GM04503 (cell line): ENCODE data around the gene ZNF609.
"Not testable (repeated sequence)": the region's sequence is repeated elsewhere in the genome, so short reads cannot be mapped to it uniquely, and the experiment has no call there.

Experiments used
- DNase-seq: peaks from one replicate; pipeline ENCODE4 v3.0.0-alpha.2; 2012; ENCODE audit warnings: low read depth

Gene ZNF609

GRCh38 chr15:64622410-64623260 lies 162.3 kb downstream of the ZNF609 start:
- no peak for DNase-seq

DNA sequence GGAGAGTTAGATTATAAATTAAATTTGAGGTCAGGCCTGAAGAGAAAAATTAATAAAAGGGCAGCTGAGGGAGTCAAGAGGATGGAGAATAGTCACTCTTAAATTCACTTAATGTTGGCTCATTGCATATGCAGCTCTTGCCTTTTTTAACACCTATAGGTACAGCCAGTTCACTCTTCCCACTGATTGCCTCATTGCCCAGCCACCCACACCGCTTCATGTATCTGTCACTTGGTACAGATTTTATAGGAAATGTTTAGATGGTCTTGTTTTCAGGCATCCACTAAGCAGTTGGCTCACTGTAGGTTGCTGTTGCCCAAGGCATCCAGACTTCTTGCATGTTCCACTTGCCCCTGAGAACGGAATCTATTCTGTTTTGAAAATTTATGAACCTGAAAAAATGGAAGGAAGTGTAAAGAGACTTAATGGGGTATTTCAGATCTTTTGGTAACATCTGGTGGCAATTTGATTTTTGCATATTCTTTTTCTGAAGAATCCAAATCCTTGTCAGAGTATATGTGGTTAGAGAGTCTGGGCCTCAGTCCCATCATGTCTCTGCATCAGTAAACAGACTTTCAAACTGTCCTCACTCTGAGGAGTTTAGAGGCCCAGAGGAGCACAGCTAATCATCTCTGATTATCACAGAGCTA lies 163.1 kb downstream of the ZNF609 start:
- peak; percentile 62 for DNase-seq

- DNase-seq = no peak
Measured at GRCh38 chr15:64624242-64624641, 163.9 kb downstream of the ZNF609 start.

DNA sequence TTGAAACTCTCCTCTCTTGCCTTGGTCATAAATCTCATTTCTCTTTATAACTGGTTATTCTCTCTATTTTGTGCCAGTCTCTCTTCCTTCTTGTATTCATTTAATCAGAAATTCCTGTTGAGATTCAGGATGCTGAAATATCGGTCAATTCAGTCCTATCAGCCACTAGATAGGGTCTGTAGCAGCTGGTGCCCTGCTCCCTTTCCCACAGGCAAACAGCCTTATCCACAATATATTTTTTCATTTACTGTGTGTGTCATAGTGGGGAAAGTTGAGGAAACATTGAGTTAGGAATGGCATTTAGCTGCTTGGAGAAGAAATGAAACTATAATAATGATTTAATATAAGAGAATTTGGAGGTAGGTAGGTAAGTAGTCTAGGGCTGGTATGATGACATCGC lies 168.7 kb downstream of the ZNF609 start:
- no peak for DNase-seq

GRCh38 chr15:64630396-64631107 lies 170.2 kb downstream of the ZNF609 start:
- DNase-seq = no peak

- DNase-seq = not testable (repeated sequence)
Measured at GRCh38 chr15:64632639-64633038, 172.3 kb downstream of the ZNF609 start.

DNA sequence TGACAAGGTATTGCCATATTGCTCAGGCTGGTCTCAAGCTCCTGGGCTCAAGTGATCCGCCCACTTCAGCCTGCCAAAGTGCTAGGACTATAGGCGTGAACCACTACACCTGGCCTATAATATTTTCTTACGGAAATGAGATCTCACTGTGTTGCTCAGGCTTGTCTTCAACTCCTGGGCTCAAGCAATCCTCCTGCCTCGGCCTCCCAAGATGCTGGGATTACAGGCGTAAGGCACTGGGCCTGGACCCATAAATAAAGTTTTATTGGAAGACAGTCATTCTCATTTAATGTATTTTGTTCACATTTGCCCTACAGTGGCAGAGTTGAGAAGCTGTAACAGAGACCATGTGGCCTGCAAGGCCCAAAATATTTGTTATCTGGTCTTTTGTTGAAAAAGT lies 173.0 kb downstream of the ZNF609 start:
- no peak for DNase-seq

DNA sequence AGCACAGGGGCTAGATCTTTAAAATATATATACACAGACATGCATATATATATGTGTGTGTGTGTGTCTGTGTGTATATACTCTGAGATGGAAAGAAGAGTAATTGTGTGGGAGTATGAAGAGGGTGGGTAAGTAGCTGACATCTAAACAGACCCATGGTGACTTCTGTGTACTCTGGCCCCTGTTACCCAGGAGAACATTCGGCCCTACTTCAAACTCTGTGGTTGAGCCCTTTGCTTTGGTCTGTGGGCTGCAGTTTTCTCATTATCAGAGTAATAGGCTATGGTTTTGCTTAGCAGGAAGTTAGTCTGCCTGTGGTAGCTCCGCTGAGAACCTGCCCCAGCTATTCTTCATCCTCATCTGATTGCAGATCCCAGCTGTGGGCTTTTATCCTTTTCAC lies 173.6 kb downstream of the ZNF609 start:
- DNase-seq = no peak

GRCh38 chr15:64634576-64635498 lies 174.5 kb downstream of the ZNF609 start:
- no peak for DNase-seq

- peak; percentile 27 for DNase-seq
Measured at GRCh38 chr15:64635499-64636495, 175.4 kb downstream of the ZNF609 start.

DNA sequence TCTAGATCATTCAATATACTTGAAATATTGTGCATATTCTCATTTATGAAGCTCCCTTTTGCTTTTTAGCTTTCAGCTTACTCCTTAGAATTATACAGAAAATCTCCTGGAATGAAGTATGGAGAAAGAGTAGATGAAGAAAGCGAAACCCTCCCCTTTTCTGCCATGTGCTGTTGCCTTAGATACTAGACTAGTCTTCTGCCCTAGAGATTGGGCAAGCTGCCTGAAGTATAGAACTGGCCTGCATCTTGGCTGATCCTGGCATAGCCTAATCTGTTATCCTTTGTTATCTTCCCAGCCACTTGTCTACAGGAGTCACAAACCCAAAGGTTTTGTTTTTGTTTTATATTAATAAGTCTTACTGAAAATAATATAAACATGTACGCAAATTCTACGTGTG lies 176.2 kb downstream of the ZNF609 start:
- DNase-seq = no peak

GRCh38 chr15:64637412-64637811 lies 177.0 kb downstream of the ZNF609 start:
- no peak for DNase-seq

DNA sequence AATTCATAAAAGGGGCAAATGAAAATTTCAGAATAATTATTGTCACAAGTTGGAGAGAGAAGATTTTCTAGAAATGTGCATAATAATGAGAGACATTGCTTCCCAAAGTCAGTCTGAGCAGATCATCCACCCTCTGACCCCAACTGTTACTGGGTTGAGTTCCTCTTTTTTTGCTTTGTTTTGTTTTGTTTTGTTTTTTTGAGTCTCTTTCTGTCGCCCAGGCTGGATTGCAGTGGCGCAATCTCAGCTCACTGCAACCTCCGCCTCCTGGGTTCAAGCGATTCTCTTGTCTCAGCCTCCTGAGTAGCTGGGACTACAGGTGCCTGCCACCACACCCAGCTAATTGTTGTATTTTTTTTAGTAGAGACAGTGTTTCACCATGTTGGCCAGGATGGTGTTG lies 179.4 kb downstream of the ZNF609 start:
- not testable (repeated sequence) for DNase-seq

DNA sequence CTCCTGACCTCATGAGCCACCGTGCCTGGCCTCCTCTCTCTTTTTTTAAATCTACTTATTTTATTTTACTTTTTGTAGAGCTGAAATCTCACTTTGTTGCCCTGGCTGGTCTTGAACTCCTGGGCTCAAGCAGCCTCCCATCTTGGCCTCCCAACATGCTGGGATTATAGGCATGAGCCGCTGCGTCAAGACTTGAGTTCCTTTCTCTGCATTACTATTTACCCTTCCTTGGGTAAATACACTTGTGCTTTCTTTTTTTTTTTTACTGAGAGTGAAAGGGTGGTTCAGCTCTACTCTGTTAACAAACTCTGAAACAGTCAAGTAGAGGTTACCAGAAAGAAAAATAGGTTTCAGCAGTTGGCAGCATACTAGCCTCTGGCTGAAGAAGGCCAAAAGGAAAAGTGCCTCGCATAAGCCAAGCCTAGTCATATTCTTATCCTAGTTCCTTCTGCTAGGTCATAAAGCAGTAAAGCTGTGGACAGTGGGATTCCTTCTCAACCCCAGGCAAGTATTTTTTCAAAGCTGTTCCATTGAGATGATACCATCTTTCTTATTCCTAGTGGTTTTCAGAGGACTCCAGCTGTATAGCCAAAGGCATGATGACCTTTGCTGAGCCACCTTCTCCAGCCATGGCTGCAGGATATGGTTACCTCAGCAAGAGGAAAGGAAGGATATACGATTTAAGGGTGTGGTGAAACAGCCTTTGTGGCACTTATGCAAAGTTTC lies 179.9 kb downstream of the ZNF609 start:
- no peak for DNase-seq

DNA sequence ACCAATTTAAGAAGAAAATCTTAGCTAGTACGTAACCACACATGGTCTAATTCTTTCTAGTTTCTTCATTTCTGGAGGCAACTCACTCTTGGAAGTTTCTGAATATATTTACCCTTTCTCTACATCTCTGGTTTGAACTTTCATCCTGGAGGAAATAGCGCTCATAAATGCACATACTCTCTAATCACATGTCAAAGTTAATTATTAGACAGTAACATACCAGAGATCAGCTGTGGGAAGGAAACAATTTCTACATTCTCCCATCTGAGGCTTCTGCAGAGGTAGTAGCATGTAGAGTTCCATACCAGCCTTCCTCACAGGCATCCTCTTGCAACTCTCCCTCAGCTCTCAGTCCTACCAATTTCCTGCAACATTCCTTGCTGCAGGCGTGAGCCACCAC lies 182.5 kb downstream of the ZNF609 start:
- no peak for DNase-seq

DNA sequence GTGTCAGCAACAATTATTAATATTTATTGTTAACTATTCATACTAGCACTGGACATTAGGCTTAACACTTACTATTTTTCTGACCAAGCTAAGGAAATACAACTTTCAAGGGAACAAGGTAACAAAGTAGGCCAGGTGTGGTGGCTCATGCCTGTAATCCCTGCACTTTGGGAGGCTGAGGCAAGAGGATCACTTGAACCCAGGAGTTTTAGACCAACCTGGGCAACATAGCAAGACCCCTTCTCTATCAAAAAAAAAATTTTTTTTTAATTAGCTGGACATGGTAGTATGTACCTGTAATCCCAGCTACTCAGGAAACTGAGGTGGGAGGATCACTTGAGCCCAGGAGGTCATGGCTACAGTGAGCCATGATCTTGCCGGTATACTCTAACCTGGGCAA lies 183.3 kb downstream of the ZNF609 start:
- DNase-seq = no peak

DNA sequence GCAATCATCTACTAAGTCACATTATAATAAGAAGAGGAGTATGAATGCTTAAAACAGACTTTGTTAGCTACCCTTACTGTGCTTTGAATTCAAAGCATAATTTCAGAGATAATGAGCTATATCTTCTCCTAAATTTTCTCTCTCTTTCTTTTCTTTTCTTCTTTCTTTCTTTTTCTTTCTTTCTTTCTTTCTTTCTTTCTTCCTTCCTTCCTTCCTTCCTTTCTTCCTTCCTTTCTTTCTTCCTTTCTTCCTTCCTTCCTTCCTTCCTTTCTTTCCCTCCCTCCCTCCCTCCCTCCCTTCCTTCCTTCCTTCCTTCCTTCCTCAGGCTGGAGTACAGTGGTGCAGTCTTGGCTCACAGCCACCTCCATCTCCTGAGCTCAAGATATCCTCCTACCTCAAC lies 184.4 kb downstream of the ZNF609 start:
- not testable (repeated sequence) for DNase-seq

GRCh38 chr15:64645995-64646394 lies 185.6 kb downstream of the ZNF609 start:
- DNase-seq = no peak

- DNase-seq = no peak
Measured at GRCh38 chr15:64647367-64647766, 187.0 kb downstream of the ZNF609 start.

- DNase-seq = no peak
Measured at GRCh38 chr15:64650552-64650951, 190.2 kb downstream of the ZNF609 start.
